ENCODE data around the gene KLHL13. TPM values are rescaled to one million over a fixed set of nuclear protein-coding genes. Genes with fewer than 3 reads are reported as not detected.
"Not testable (repeated sequence)": the region's sequence is repeated elsewhere in the genome, so short reads cannot be mapped to it uniquely, and the experiment has no call there.

KLHL13 gene
- total RNA-seq, 1 donor from 2014 or later: 1.8 TPM

DNA sequence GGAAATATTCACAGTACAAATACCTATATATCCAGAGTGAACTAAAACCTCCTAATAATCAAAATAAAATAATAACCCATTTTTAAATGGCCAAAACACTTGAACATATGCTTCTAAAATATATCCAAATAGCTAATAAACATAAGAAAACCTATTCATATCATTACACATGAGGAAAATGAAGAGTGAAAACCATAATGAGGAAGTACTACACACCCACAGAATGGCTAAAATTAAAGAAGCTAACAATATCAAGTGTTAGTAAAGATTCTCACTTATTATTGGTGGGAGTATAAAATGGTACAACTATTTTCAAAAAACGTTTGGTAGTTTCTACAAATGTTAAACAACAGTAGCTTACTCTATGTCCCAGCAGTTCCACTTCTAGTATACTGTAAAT, 92.1 kb downstream of the KLHL13 start:
- no peak overlapping the region for H3K4me3 ChIP-seq (ENCODE audit: low read depth, low read length)
- TF ChIP-seq, protein P1, sequence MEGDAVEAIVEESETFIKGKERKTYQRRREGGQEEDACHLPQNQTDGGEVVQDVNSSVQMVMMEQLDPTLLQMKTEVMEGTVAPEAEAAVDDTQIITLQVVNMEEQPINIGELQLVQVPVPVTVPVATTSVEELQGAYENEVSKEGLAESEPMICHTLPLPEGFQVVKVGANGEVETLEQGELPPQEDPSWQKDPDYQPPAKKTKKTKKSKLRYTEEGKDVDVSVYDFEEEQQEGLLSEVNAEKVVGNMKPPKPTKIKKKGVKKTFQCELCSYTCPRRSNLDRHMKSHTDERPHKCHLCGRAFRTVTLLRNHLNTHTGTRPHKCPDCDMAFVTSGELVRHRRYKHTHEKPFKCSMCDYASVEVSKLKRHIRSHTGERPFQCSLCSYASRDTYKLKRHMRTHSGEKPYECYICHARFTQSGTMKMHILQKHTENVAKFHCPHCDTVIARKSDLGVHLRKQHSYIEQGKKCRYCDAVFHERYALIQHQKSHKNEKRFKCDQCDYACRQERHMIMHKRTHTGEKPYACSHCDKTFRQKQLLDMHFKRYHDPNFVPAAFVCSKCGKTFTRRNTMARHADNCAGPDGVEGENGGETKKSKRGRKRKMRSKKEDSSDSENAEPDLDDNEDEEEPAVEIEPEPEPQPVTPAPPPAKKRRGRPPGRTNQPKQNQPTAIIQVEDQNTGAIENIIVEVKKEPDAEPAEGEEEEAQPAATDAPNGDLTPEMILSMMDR (IDR thresholded peaks at IDR 0.05; ENCODE audit: insufficient read depth, low read length, severe bottlenecking): no peak
- no peak for DNase-seq (ENCODE audit: low read depth)
- H3K27me3 ChIP-seq (ENCODE audit: control insufficient read depth, insufficient read depth, low read length): no peaks in the 10 kb centered on the region
- H3K36me3 ChIP-seq (ENCODE audit: control insufficient read depth, insufficient read depth, low read length): no peaks in the 10 kb centered on the region
- no peak for FAIRE-seq

DNA sequence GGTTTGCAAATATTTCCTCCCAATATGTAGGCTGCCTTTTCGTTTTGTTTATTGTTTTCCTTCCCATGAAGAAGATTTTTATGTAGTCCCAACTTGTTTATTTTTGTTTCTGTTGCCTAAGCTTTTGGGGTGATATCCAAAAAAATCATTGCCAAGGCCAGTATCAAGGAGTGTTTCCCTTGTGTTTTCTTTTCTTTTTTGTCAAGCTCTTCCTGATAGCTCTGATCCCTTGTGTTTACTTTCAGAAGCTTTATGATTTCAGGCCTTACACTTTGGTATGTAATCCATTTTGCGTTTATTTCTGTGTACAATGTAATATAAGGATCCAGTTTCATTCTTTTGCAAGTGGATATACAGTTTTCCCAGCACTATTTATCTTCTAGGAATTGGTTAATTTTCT, 93.9 kb downstream of the KLHL13 start:
- Histone ChIP-seq H3K36me3 (ENCODE audit: control insufficient read depth, insufficient read depth, low read length) (no peaks in the 10 kb centered on the region), H3K4me3 (ENCODE audit: low read depth, low read length) (no peak overlapping the region), H3K27me3 (ENCODE audit: control insufficient read depth, insufficient read depth, low read length) (no peaks in the 10 kb centered on the region)
- DNase-seq (ENCODE audit: low read depth) (no peak), FAIRE-seq (no peak)
- TF ChIP-seq, protein P1 (IDR thresholded peaks at IDR 0.05; ENCODE audit: insufficient read depth, low read length, severe bottlenecking): no peak

DNA sequence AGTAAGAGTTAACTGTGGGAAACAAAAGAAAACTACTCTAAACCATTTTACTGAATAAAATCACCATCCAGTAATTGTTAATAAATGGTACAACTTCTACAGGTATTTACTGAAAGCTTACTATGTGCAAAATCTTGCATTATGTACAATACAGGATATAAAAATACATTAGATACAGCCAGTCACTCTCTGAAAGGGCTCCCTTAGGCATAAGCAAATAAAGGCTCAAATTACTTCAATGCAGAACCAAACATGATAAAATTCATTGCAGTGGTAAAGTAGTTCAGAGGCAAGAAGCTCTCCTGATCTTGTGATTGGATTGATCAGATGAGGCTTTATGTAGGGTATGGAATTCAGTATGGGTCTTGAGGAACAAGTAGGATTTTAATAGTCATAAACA, 100.2 kb downstream of the KLHL13 start:
- no peaks in the 10 kb centered on the region for H3K27me3 ChIP-seq (ENCODE audit: control insufficient read depth, insufficient read depth, low read length)
- no peaks in the 10 kb centered on the region for H3K36me3 ChIP-seq (ENCODE audit: control insufficient read depth, insufficient read depth, low read length)
- no peak for DNase-seq (ENCODE audit: low read depth)
- TF ChIP-seq, protein P1 (IDR thresholded peaks at IDR 0.05; ENCODE audit: insufficient read depth, low read length, severe bottlenecking): no peak
- FAIRE-seq: no peak
- no peak overlapping the region for H3K4me3 ChIP-seq (ENCODE audit: low read depth, low read length)

DNA sequence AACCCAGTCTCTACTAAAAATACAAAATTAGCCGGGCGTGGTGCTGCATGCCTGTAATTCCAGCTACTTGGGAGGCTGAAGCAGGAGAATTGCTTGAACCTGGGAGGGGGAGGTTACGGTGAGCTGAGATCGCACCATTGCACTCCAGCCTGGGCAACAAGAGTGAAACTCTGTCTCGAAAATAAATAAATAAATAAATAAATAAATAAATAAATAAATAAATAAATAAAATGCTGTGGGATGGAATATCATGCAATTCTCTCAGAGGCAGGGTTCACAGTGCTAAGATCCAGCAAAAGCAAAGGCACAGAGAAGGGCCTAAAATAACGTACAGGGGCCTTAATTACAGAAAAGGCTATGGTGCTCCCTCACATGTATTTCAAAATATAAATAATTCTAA, 114.2 kb downstream of the KLHL13 start:
- H3K27me3 ChIP-seq (ENCODE audit: control insufficient read depth, insufficient read depth, low read length); FAIRE-seq; H3K4me3 ChIP-seq (ENCODE audit: low read depth, low read length); H3K36me3 ChIP-seq (ENCODE audit: control insufficient read depth, insufficient read depth, low read length); DNase-seq (ENCODE audit: low read depth): not testable (repeated sequence)

DNA sequence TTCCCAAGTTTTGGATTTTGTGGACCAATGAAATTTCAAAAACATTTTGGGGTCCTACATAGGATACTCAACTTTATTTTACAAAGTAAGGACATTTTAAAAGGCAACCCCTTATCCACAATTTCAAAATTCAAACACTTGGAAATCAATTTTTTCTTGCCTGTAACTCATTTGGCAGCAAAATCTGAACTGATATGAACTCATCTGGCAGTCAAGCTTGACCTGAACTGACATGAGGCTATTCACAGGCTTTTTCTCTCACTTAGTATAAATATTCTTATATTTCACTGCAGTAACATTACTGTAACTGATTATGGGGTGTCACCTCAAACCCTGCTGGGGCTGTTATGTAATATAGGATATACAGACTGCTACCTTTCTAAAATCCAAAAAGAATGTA, 116.1 kb downstream of the KLHL13 start:
- H3K36me3 ChIP-seq (ENCODE audit: control insufficient read depth, insufficient read depth, low read length): no peaks in the 10 kb centered on the region
- no peak overlapping the region for H3K4me3 ChIP-seq (ENCODE audit: low read depth, low read length)
- no peak for DNase-seq (ENCODE audit: low read depth)
- no peaks in the 10 kb centered on the region for H3K27me3 ChIP-seq (ENCODE audit: control insufficient read depth, insufficient read depth, low read length)
- TF ChIP-seq, protein P1 (IDR thresholded peaks at IDR 0.05; ENCODE audit: insufficient read depth, low read length, severe bottlenecking): no peak
- FAIRE-seq: no peak

DNA sequence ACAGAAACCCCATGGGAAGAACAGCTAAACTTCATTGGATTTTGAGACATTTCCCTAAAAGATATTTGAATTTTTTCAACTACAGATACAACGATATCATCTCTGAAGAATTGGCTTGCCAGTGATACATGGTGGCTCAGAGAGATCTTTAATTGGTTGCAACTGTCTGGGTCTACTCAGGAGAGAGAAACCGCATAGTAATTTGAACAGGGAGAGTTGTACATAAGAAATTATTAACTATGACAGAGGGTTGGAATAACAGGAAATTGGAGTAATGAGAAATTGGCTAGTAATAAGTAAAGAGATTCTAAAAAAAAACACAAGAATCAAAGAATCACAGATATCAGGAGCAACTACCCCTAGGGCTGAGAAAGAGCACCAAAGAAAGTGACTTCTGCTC, 118.4 kb downstream of the KLHL13 start:
- no peak for FAIRE-seq

More for the DNA sequence above, 118.4 kb downstream of the KLHL13 start:
- TF ChIP-seq, protein P1 (IDR thresholded peaks at IDR 0.05; ENCODE audit: insufficient read depth, low read length, severe bottlenecking): no peak
- no peak overlapping the region for H3K4me3 ChIP-seq (ENCODE audit: low read depth, low read length)
- no peaks in the 10 kb centered on the region for H3K27me3 ChIP-seq (ENCODE audit: control insufficient read depth, insufficient read depth, low read length)
- DNase-seq (ENCODE audit: low read depth): no peak
- H3K36me3 ChIP-seq (ENCODE audit: control insufficient read depth, insufficient read depth, low read length): no peaks in the 10 kb centered on the region

Data from bronchial epithelial cell (primary cell).